H1 (cell line): ENCODE data around the gene CCNA2. TPM values are rescaled to one million over a fixed set of nuclear protein-coding genes. Genes with fewer than 3 reads are reported as not detected.
A peak's percentile ranks its signal among the peaks of the same experiment; 100 is the strongest.

Experiments used
- CREB1 ChIP-seq: IDR thresholded peaks from 2 replicates; pipeline ENCODE4 v1.6.1; 2012; ENCODE audit warnings: inconsistent platforms
- EZH2 ChIP-seq: fragments of 200-600 bp; sonication (generic); IDR thresholded peaks from 2 replicates; pipeline ENCODE4 v1.7.1; 2012; ENCODE audit warnings: low read depth, mild to moderate bottlenecking, moderate library complexity, low read length, inconsistent platforms; ENCODE audit not compliant: severe bottlenecking
- SP1 ChIP-seq: IDR thresholded peaks from 2 replicates; pipeline ENCODE4 v1.6.1; 2011; ENCODE audit warnings: low read depth, low read length
- YY1 ChIP-seq: IDR thresholded peaks from 2 replicates; pipeline ENCODE4 v1.6.1; 2011; ENCODE audit warnings: low read depth, mild to moderate bottlenecking, low read length
- polyA plus RNA-seq, 7 experiments: library from polyadenylated mRNA; depleted of rRNA in 3 of 7; stranded (reverse) in 5 of 7; unstranded in 2 of 7; fragments of >200 nt in 5 of 7; fragments of 200-250 nt in 2 of 7; gene quantifications; 1 replicate in 5 of 7; 2 replicates in 1 of 7; 4 replicates in 1 of 7; pipeline versions ENCODE4 v1.2.1 to v1.2.3, GENCODE V29; 2011 to 2013; ENCODE audit warnings: missing spikeins in 2 of 7, mixed read lengths in 2 of 7
- total RNA-seq: library from RNA; stranded (reverse); fragmentation: NEBNext Ultra II Directional; extraction: Animal tissue kit (Norgen Biotek cat#: 25700); gene quantifications from 2 replicates; pipeline ENCODE4 v1.2.1, GENCODE V29; 2021

The CCNA2 gene
- total and polyA plus RNA-seq, 2 of the 8 experiments (the other 6 are each of a cell fraction or from before 2014, with no cell fraction given): 42.1 to 98.6 TPM

DNA sequence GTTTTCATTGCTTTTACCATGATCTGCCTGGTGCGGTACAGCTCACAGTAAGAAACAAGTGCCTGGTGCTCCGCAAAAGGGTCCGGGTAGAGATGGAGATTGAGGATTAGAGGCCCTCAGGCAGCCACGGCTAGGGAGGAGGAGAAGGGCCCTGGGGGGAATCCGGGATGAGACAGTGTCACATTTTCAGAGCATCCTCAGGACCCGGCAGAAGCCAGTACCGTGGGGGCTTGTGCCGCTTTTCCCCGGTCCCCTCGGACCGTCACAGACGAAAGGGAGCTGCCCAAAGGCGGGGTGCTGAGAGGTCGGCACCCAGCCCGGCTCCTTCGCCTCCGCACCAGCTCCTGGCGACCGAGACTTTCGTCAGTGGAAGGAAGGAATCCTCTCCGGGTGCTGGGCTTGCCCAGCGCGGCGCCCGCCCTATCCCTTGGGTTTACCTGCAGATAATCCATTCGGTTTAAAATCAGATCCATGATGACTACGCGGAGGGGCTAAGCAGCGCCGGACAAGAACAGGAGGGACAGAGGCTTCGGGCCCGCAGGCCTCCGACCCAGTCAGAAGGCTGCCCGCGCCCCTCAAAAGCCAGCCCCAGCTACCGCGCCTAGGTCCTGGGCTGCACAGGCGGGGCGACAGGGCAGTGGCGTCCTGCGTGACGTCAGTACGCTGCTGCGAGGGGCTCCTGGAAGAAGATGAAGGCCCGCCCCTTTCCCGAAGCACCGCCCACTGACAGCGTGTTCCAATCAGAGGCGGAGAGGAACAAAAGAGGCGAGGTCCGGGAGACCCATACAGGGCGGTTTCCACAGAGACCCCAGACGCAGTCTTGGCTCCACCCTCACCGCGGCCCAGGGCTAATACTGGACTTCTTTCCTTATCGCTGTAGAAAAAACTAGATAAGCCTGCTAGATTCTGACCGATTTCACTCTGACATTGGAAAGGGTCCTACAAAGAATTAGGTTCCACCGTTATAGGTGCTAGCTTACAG is 46.4 kb upstream of the CCNA2 start, which contains the start of gene BBS7 (continued):
- TF ChIP-seq SP1: peak; percentile 49; the same call in 1 of the 2 replicates
- TF ChIP-seq EZH2: no peak
- TF ChIP-seq YY1: no peak
- TF ChIP-seq CREB1: peak; percentile 95
